Measurements from ENCODE around the gene TRIM29.

TRIM29 gene

DNA sequence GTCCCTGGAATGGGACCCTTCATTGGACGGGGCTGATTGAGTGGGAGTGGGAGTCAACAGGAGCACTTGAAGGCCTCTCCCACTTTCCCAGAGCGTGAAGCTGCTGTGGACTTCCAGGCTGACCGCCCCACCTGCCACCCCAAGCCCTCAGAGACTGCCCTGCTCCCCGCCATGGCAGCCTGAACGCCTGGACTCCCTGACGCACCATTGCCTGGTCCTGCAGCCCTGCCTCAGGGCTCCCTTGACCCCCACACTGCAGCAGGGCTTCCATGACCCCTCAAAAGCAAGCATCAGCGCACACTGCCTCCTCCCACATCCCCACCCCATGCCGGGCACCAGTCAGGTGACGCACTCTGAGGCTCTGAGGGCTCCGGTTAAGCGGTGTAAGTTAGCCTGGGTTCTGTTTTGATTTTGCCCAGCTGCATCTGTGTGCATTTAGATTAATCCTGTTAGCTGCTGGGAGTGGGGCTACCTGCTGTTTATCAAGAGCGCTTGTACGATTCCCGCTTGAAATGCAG is 39.4 kb downstream of the TRIM29 start:
- TF ChIP-seq, protein P1, sequence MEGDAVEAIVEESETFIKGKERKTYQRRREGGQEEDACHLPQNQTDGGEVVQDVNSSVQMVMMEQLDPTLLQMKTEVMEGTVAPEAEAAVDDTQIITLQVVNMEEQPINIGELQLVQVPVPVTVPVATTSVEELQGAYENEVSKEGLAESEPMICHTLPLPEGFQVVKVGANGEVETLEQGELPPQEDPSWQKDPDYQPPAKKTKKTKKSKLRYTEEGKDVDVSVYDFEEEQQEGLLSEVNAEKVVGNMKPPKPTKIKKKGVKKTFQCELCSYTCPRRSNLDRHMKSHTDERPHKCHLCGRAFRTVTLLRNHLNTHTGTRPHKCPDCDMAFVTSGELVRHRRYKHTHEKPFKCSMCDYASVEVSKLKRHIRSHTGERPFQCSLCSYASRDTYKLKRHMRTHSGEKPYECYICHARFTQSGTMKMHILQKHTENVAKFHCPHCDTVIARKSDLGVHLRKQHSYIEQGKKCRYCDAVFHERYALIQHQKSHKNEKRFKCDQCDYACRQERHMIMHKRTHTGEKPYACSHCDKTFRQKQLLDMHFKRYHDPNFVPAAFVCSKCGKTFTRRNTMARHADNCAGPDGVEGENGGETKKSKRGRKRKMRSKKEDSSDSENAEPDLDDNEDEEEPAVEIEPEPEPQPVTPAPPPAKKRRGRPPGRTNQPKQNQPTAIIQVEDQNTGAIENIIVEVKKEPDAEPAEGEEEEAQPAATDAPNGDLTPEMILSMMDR (conservative IDR thresholded peaks at IDR 0.05; ENCODE audit: control insufficient read depth, insufficient read depth, low read depth, low read length): no peak
- H3K4me3 ChIP-seq (ENCODE audit: control insufficient read depth, low read depth, low read length): no peak overlapping the region
- DNase-seq (ENCODE audit: low read depth): no peak

DNA sequence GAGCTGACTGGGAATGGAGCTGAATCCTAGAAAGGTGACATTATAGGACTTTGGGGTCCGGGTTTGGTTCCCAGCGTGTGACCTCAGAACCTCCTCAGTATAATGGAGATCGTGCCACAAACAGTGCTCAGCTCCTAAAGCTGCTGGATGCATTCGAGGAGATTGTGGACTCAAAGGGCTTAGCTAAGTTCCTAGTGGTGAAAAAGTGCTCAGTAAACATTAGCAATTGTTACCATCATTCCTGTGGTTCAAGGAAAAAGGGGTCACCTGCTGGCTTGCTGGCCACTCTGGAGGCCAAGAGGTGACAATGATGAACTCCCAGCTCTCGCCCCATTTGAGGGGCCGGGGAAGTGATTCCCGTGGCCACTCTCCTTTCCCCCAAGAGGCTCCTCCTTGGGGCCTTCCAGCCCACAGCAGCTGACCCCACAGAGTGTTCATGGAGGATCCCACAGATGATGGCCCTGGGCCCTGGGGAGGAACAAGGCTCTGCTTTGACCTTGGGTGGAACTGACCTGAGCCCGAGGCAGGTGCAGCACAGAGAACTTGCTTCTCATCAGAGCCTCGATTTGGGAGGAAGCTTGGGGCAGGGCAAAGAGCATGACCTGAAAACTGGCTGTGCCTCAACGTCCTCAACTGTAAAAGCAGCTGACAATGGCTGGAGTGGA is 40.1 kb downstream of the TRIM29 start:
- TF ChIP-seq, protein P1 (conservative IDR thresholded peaks at IDR 0.05; ENCODE audit: control insufficient read depth, insufficient read depth, low read depth, low read length): no peak
- H3K4me3 ChIP-seq (ENCODE audit: control insufficient read depth, low read depth, low read length): no peak overlapping the region
- DNase-seq (ENCODE audit: low read depth): no peak

DNA sequence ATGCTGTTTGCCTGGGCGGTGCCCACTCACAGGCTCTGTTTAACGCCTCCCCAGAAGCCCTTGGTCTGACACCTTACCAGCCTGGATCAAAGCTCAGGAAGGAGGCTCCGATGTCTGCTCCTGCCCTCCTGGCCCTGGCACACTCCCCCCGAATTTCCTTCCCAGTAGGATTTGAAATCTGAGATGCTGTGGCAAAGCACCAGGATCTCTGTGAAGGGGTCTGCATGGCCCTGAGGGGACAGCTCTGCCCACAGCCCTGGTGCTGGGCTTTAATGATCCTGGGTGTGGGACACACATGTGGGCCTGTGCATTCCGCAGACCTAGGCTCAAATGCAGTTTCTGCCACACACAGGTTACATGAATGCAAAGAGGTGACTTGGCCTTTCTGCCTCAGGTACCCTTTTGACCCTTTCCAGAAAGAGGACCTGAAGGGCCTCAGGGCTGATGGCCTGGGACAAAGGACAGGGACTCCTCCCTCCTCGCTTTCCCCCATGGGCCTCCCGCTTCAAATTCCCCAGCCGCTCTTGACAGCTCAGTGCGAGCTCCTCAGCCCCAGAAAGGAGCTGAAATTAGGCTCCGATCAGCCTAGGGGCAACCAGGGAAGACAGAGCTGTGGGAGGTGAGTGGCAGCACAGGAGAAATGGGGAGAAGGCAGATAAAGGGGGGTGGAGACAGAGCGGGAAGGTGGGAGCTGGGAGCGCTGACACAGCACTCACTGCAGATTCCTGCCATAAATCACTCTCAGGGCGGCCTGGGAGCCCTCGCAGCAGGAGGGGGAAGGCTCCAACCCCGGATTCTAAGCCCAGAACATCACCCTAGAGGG is 41.3 kb downstream of the TRIM29 start:
- H3K4me3 ChIP-seq (ENCODE audit: control insufficient read depth, low read depth, low read length): no peak overlapping the region
- DNase-seq (ENCODE audit: low read depth): no peak
- TF ChIP-seq, protein P1 (conservative IDR thresholded peaks at IDR 0.05; ENCODE audit: control insufficient read depth, insufficient read depth, low read depth, low read length): no peak

DNA sequence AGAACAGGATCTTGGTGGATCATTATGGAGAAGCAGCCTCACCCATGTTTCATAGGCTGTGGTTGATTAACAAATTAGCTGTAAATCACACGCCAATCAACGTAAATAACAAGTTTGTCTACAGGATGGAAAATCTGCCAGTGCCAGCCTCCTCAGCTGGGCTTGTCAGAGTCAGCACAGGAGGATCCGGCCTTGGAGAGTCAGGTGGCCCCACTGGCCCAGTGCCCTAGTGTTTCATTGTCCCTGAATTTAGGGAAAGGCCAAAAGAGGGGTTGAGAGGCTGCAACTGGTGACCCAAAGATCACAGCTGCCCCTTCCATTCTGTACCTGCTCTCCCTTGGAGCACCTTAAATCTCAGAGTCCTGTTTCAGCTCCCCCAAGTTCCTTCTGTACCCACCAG is 42.4 kb downstream of the TRIM29 start:
- no peak for DNase-seq (ENCODE audit: low read depth)
- TF ChIP-seq, protein P1 (conservative IDR thresholded peaks at IDR 0.05; ENCODE audit: control insufficient read depth, insufficient read depth, low read depth, low read length): no peak
- no peak overlapping the region for H3K4me3 ChIP-seq (ENCODE audit: control insufficient read depth, low read depth, low read length)

DNA sequence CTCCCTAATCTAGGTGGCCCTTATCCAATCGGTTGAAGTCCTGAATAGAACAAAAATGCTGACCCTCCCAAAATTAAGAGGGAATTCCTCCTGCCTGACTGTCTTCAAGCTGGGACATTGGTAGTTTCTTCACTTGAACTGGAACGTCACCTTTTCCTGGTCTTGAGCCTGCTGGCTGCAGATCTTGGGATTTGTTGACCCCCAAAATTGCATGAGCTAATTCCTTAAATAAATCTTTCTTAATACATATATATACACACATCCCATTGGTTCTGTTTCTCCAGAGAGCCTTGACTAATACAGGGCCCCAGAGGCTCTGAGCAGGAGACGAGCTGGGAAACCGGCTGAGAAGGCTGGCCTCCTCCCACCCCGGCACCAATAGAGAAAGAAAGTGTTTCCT is 46.2 kb downstream of the TRIM29 start:
- H3K4me3 ChIP-seq (ENCODE audit: control insufficient read depth, low read depth, low read length): no peak overlapping the region
- DNase-seq (ENCODE audit: low read depth): no peak
- TF ChIP-seq, protein P1 (conservative IDR thresholded peaks at IDR 0.05; ENCODE audit: control insufficient read depth, insufficient read depth, low read depth, low read length): no peak

DNA sequence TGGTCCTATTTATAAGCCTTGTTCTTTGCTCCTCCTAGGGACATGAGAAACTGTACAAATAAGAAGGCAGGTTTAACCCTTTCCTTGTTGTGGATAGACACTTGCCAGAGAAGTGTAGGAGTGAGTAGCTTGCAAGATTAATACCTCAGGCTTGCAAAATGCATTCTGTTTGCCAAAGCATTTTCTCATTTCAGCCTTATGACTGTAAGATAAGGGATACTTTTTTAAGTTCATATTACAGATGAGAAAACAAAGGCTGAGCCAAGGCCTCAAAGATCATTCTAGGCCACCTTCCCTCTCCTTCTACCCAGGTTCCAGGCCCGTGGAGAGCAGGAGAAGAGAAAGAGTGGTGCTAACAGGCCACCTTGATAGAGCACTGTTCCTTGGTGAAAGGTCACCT is 46.8 kb downstream of the TRIM29 start:
- DNase-seq (ENCODE audit: low read depth): no peak
- TF ChIP-seq, protein P1 (conservative IDR thresholded peaks at IDR 0.05; ENCODE audit: control insufficient read depth, insufficient read depth, low read depth, low read length): no peak
- H3K4me3 ChIP-seq (ENCODE audit: control insufficient read depth, low read depth, low read length): no peak overlapping the region

Measured in fibroblast of mammary gland (primary cell).